ENCODE data around the gene SMYD3. TPM values are rescaled to one million over a fixed set of nuclear protein-coding genes. Genes with fewer than 3 reads are reported as not detected.

Gene SMYD3
- total RNA-seq, 1 experiment from 2014 or later: 25.5 TPM

- Mint-ChIP-seq H3K36me3 (ENCODE audit: insufficient read depth in 1 of 3, low read depth in 3 of 3) (peaks cover 0 to 4% (median 0%) of the 10 kb centered on the region in 3 experiments; a peak in 4 of 7 replicates), H3K9me3 (peaks cover 0 to 5% of the 10 kb centered on the region in 2 experiments; a peak in 2 of 5 replicates), H3K27ac (no peak overlapping the region), H3K27me3 (ENCODE audit: low read depth) (no peaks in the 10 kb centered on the region; the same call in 1 of the 2 replicates), H3K4me3 (no peak overlapping the region), H3K4me1 (peaks cover 4% of the 10 kb centered on the region in 2 experiments; a peak in 3 of 4 replicates)
- no peaks in the 10 kb centered on the region for H3K79me2 ChIP-seq (ENCODE audit: insufficient read depth, low read length)
- no peaks in the 10 kb centered on the region for H3K79me1 ChIP-seq (ENCODE audit: insufficient read depth, low read depth, low read length, poor library complexity, severe bottlenecking)
- H3K27me3 ChIP-seq (ENCODE audit: insufficient read depth, low read length): no peaks in the 10 kb centered on the region
- no peak overlapping the region for H2BK5ac ChIP-seq (ENCODE audit: insufficient read length, low read length)
- H2BK20ac ChIP-seq (ENCODE audit: low read depth, low read length, poor library complexity, severe bottlenecking): no peak overlapping the region
- H3T11ph ChIP-seq (ENCODE audit: low read length): no peak overlapping the region
- no CpG with 5 or more reads among the region's 4 CpGs for WGBS (ENCODE audit: extremely low coverage, insufficient read length, low lambda C conversion rate)
- H3K56ac ChIP-seq (ENCODE audit: insufficient read length, low read depth, low read length): no peak overlapping the region
- H4K20me1 ChIP-seq (ENCODE audit: control insufficient read depth, insufficient read depth, insufficient read length): no peaks in the 10 kb centered on the region
- no peak overlapping the region for H2AK5ac ChIP-seq (ENCODE audit: insufficient read length, low read length)
- H2BK12ac ChIP-seq (ENCODE audit: insufficient read length, low read depth, low read length): no peak overlapping the region
- no peak overlapping the region for H3K4me2 ChIP-seq (ENCODE audit: insufficient read depth, insufficient read length, low read length)
- H4K5ac ChIP-seq (ENCODE audit: insufficient read length, low read depth, low read length): no peak overlapping the region
- H4K91ac ChIP-seq (ENCODE audit: insufficient read length, low read depth, low read length): no peak overlapping the region
- H3K4ac ChIP-seq (ENCODE audit: low read depth, low read length): no peak overlapping the region
- H3K4me1 ChIP-seq (ENCODE audit: insufficient read depth, low read length): no peaks in the 10 kb centered on the region; the same call in 1 of the 2 replicates
- no peak overlapping the region for H2BK120ac ChIP-seq (ENCODE audit: low read depth, low read length, poor library complexity, severe bottlenecking)
- H2AFZ ChIP-seq (ENCODE audit: low read length): no peak overlapping the region
- H3K27ac ChIP-seq (ENCODE audit: insufficient read length, low read depth, low read length): no peak overlapping the region
- no peak overlapping the region for H2BK15ac ChIP-seq (ENCODE audit: low read depth, low read length)
- H3K23ac ChIP-seq (ENCODE audit: insufficient read length, low read depth, low read length): no peak overlapping the region
- H3K9me3 ChIP-seq (ENCODE audit: control insufficient read depth, low read depth, low read length): no peaks in the 10 kb centered on the region
- H3K18ac ChIP-seq (ENCODE audit: insufficient read length, low read depth, low read length): no peak overlapping the region
- no peak for TF ChIP-seq CTCF (conservative IDR thresholded peaks at IDR 0.05)
- DNase-seq: no peak
- H3K9ac ChIP-seq (ENCODE audit: extremely low read depth, insufficient read length, low read length): no peak overlapping the region
- no peak overlapping the region for H4K8ac ChIP-seq (replicated peaks; ENCODE audit: insufficient read length, low read depth, low read length)
- H3K14ac ChIP-seq (ENCODE audit: insufficient read depth, low read length): no peak overlapping the region
- no peaks in the 10 kb centered on the region for H3K23me2 ChIP-seq (ENCODE audit: insufficient read length, low read depth, low read length, poor library complexity, severe bottlenecking)
These were observed 225.9 kb downstream of the SMYD3 start for GRCh38 chr1:246281195-246281594.

Measured in H9 (cell line).